Endothelial cell of umbilical vein (primary cell): Measurements from ENCODE around the gene ANKRD33.

ENCODE experiments used
- CTCF ChIP-seq, 2 donors: IDR thresholded peaks; 1 replicate in 1 of 2; 2 replicates in 1 of 2; pipeline ENCODE4 v1.5.1; 2011; ENCODE audit warnings: low read length in 2 of 2, mild to moderate bottlenecking in 2 of 2, moderate library complexity in 2 of 2, control low read depth in 1 of 2, inconsistent platforms in 1 of 2, low read depth in 1 of 2; ENCODE audit not compliant: insufficient read depth in 1 of 2; ENCODE audit errors: extremely low read depth in 1 of 2
- EZH2 ChIP-seq: IDR thresholded peaks from 2 replicates; pipeline ENCODE4 v1.6.1; 2012; ENCODE audit warnings: borderline replicate concordance, low read depth, mild to moderate bottlenecking, moderate library complexity, low read length, inconsistent platforms; ENCODE audit not compliant: severe bottlenecking
- JUN ChIP-seq: IDR thresholded peaks from 2 replicates; pipeline ENCODE4 v1.6.1; 2011; ENCODE audit warnings: borderline replicate concordance, low read depth; ENCODE audit not compliant: insufficient read length, insufficient read depth
- MAX ChIP-seq: IDR thresholded peaks from 2 replicates; pipeline ENCODE4 v1.6.1; 2011; ENCODE audit not compliant: insufficient read depth, insufficient read length
- MYC ChIP-seq: IDR thresholded peaks from one replicate; pipeline ENCODE4 v1.6.1; 2011; ENCODE audit warnings: mild to moderate bottlenecking, low read depth, low read length
- POLR2A ChIP-seq: IDR thresholded peaks from 2 replicates; pipeline ENCODE4 v1.6.1; 2012; ENCODE audit warnings: low read depth, mild to moderate bottlenecking, control low read depth, low read length
- POLR2AphosphoS5 ChIP-seq: IDR thresholded peaks from 2 replicates; pipeline ENCODE4 v1.6.1; 2012; ENCODE audit warnings: low read depth, mild to moderate bottlenecking, control low read depth, low read length, moderate library complexity; ENCODE audit not compliant: insufficient read depth

GRCh38 chr12:51926064-51926632 is 38.2 kb downstream of the ANKRD33 start:
- TF ChIP-seq POLR2A (peak; percentile 66), CTCF (IDR thresholded peaks at IDR 0.05; ENCODE audit: extremely low read depth in 1 of 2, insufficient read depth in 1 of 2, low read depth in 1 of 2, low read length in 2 of 2) (peak in 1 of 2 donors; percentile 2), POLR2AphosphoS5 (peak; percentile 93), EZH2 (no peak), JUN (no peak), MAX (no peak), MYC (no peak)
